ENCODE data around the gene ADGRV1.

The ADGRV1 gene

DNA sequence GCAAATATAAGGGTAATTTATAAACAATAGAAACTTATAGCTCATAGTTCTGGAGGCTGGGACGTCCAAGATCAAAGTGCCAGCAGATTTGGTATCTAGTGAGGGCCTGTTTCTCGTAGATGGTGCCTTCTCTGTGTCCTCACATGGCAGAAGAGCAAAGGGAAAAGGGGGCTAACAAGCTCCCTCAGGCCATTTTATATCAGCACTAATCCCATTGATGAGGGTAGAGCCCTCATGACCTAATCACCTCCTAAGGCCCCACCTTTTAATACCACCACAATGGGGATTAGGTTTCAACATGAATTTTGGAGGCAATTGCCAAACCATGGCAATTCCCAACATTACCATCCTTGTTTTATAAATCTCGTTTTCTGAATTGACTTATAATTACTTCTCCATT lies 564.7 kb downstream of the ADGRV1 start:
- DNase-seq = no peak

DNA sequence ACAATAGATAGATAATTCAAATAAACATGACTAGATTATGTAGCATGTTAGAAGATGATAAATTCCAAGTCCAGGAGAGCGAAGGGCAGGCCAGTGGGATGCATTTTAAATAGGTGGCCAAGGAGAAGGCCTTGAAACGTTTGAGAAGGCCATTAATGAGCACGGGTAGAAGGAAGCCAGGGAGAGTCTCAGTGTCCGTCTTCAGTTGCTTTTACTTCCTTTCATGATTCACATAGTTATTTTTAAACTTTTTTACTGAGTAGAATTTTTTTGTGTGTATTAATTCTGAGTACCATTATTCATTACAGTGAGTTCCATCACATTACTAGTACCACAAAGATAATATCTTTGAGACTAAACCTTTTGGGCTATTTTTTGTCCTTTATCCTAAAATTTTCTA lies 565.3 kb downstream of the ADGRV1 start:
- no peak for DNase-seq

DNA sequence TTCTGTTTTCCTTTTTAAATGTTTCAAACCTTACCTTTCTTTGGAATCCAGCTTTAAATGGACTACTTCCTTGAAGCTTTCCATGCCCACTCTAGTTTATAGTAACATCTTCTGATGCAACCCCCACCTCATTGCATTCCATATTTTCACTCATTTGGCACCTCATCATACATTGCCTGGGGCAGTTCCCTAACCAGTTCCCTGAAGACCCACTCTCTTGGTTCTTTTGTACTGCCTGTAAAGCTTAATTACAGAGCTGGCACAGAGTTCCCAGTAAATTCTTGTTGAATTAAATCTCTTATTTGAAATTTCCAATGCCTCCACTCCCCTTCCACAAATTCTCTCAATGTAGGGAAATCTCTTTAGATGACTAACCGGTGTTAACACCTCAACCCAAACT lies 567.3 kb downstream of the ADGRV1 start:
- no peak for DNase-seq

DNA sequence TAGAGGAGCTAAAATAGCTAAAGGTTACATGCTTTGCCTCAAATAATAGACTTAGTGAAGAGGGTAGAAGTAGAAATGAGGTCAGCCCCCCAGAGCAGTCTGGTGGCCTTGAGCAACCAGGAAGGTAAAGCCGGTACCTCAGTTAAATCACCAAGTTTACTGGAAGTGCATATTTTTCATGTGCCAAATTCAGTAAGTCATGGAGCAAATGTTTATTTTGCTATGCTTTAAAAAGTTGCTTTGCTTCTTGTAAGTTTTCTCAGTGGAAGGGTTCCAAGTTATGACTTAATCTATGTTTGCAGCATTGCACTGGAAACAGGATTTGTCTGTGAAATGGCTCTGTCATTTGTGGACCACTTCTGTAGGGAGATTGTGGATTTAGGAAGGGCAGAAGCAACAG lies 567.9 kb downstream of the ADGRV1 start:
- no peak for DNase-seq

DNA sequence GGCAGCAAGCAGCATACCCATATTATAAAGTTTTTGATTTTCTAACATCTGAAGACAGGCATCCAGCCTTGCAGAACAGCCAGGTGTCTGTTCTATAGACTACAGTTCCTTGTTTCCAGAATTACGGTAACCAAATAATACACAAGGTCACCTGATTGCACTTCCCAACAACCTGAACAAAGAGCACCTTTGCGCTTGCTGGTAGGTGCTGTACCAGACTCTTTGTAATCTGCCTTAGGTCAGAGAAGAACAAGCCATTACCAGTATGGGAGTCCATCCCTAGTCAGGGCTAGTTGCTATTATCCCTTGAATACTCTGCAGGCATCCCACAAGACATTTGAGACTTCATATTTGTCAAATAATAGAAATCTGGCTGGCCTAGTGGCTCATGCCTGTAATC lies 568.3 kb downstream of the ADGRV1 start:
- DNase-seq = no peak

- DNase-seq = no peak
Observed at GRCh38 chr5:91127456-91128081, 569.0 kb downstream of the ADGRV1 start.

DNA sequence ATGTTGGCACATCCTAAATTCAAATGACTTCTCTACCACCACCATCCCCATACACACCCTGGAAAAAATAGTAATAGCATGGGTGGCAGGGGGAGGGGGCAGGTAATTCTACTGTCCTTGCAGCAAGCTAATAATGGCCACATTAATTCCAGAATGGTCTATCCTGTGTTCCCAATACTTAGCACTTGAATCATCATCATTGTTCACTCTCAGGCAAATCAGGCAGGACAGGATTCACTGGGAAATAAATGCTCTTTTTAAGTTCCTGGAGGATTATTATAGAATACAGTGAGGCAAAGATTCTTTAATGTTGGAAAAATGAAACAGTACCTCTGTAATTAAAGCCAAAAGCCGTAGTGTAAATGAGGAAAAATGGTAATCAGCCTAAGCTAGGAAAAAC lies 570.0 kb downstream of the ADGRV1 start:
- DNase-seq = no peak

- DNase-seq = no peak
Observed at GRCh38 chr5:91129748-91130147, 571.2 kb downstream of the ADGRV1 start.

GRCh38 chr5:91130759-91131158 lies 572.2 kb downstream of the ADGRV1 start:
- DNase-seq = no peak

- DNase-seq = no peak
Observed at GRCh38 chr5:91132550-91132949, 574.0 kb downstream of the ADGRV1 start.

- DNase-seq = no peak
Observed at GRCh38 chr5:91133183-91133582, 574.6 kb downstream of the ADGRV1 start.

- no peak for DNase-seq
Observed at GRCh38 chr5:91135475-91136248, 577.1 kb downstream of the ADGRV1 start.

GRCh38 chr5:91136271-91136670 lies 577.7 kb downstream of the ADGRV1 start:
- no peak for DNase-seq

DNA sequence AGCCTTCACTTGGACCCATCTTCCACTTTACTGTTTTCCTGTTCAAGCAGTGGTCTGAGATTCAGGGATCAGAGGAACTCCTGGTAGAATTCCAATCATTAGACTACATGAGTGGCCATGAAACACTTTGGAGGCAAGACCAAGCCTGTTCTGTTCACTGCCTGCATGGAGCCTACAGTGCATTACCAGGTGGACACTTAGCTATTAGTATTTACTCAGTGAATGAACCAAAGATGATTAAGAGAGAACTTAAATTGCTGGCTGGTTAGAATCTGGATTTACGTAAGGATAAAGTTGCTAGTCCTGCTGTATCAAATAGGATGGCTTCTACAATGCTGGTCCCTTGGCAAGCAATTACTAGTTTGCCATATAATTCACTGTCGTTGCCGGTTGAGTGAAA lies 579.0 kb downstream of the ADGRV1 start:
- DNase-seq = no peak

DNA sequence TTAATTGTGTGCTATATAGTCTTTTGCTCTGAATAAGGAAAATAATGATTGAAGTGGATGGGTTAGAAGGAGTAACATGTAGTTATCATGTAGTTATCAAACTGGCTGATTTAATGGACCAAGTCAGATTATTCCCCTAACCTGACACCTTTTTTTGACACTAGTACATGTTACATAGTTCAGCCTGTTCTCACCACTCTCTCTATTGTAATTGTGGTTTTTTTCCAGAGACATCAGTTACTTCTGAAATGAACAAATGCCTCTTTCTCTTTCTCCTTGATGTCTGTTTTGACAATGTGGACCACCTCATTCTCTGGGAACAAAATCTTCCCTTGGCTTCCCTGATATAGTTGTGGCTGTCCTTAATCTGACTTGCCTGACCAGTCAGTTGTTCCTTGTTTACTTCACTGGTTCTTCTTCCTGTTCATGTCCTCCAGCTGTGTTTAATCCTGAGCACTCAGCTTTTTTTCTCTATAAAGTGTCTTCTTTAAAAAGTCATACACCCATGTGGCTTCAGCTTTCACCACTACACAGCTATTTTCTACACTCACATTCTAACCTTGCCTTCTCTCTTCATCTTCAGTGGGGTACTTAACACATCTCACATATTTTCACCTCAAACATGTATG lies 581.1 kb downstream of the ADGRV1 start:
- DNase-seq = no peak

- no peak for DNase-seq
Observed at GRCh38 chr5:91140657-91141056, 582.1 kb downstream of the ADGRV1 start.

- no peak for DNase-seq
Observed at GRCh38 chr5:91141642-91142041, 583.0 kb downstream of the ADGRV1 start.

GRCh38 chr5:91142386-91142785 lies 583.8 kb downstream of the ADGRV1 start:
- no peak for DNase-seq

DNA sequence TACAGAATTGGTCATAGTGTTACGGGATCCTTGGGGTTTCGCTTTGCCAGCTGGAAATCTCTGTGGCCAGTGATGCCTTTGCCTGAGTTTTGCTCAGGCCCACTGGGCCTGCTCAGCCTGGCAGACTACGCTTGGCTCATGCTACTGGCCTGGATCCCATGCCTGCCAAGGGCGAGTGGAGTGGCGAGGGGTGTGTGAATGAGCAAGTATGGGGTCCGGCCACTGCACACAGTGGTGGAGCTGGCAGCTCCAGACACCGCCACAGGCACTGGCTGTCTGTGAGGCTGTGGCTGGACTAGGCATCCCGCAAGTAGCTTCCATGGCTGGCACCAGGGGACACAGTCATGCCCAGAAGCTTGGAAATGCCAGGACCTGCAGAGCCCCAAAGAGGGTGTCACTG lies 584.2 kb downstream of the ADGRV1 start:
- DNase-seq = no peak

DNA sequence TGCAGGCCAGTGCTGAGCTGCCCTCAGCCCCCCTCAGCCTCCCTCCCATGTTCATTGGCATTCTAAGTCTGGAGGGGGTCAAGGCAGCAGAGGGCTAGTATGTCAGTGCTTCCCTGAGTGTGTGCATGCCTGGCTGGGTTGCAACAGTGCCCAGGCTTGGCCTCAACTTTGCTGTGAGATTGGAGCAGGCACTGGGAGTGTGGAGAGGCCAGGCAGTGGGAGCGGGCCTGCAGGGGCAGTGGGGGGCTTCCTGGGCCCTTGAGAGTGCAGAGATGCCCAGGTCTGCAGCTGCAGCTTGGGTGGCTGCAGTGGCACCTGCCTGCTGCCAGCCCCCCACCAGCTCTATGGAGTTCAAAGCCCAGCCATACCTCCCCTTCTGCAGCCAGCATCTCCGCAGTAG lies 585.2 kb downstream of the ADGRV1 start:
- DNase-seq = no peak

DNA sequence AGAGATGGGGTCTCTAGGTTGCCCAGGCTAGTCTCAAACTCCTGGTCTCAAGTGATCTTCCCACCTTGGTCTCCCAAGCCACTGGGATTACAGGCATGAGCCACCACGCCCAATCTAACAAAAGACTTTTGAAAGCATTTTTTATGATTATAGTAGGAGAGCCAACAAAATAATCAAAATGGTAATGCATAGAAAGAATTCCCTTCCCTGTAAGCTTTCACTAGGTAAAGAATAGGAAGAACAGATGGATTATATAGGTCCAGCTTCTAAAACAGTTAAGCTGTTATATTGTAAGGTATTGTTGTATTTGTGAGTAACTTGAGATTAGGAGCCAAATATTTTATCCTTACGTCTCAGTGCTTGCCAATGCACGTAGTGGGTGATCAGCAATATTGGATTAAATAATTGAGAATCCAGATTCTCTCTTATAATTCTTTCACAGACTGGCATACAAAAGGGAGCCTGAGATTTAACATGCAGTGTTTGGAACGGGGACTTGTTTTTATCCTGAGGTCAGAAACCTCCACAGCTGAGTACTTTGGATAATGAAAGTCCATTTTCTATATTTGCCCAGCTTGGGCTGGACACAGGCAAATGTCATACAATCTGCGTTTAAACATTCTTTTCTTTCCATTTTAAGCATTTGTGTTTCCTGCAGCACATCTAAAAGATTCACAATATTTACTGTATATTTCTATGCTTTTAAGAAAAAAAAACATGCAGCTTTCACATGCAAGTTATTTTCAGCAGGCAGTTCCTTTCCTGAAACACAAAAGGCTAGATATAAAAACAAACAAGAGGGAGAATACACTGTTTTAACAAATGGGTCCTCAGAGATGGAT lies 586.1 kb downstream of the ADGRV1 start:
- no peak for DNase-seq

DNA sequence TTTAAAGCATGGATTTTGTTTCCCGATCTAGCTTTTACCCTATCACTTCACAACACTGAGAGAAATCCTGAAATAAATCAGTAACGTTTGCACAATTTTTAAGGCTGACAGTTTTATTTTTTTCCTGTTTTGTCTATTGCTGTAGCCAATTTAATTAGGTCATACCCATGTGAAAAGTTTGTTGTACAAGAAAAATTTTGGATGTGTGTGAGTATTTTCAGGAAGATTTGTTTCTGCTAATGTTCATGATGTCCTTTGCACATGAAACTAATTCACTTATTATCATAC lies 586.7 kb downstream of the ADGRV1 start:
- DNase-seq = no peak

GRCh38 chr5:91146230-91146629 lies 587.6 kb downstream of the ADGRV1 start:
- no peak for DNase-seq
